ENCODE data around the gene ANGPTL1.

ANGPTL1 gene, protein sequence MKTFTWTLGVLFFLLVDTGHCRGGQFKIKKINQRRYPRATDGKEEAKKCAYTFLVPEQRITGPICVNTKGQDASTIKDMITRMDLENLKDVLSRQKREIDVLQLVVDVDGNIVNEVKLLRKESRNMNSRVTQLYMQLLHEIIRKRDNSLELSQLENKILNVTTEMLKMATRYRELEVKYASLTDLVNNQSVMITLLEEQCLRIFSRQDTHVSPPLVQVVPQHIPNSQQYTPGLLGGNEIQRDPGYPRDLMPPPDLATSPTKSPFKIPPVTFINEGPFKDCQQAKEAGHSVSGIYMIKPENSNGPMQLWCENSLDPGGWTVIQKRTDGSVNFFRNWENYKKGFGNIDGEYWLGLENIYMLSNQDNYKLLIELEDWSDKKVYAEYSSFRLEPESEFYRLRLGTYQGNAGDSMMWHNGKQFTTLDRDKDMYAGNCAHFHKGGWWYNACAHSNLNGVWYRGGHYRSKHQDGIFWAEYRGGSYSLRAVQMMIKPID

DNA sequence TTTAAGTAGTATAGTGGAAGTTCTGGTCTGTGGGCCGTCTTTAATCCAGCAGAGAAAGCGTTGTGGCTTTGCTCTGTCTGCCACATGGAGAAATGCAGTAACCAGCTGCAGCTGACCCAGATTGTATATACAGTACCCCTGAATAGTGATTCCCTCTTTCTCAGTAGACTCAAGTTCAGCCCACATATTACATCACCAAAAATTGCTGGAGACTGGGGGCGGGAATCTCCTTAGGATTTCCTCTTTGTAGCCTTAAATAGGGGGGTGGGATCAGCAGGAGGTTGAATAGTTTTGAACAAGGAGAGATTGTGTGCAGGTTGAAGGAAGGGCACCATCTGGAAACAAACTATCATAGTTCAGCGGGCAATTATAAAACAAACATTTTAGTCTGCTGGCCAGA, at the start of gene ANGPTL1:
ANGPTL1 (minus strand) TSS at position 134 of the 400 bp plus-strand sequence. CDS start 5,301 bp downstream, outside the sequence.
- DNase-seq = peak; percentile 68

DNA sequence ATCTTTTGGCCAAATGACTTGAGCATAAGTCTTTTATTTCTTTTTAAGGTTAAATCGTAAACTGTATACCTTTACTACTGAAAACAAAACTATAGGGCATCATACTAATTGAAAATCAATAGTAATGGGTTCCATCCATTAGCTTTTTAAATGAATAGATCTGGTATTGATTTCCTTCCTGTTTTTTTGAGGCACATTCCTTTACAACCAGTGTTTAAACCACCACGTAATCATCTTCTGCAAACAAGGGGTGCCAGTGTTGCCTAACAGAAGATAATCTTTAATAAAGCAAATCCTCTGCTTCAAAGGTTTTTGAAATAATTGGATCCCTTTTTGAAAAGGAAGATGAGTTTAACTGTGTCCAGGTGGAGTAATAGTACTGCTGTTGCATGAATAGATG, 48.7 kb upstream of the ANGPTL1 start:
- DNase-seq = no peak

DNA sequence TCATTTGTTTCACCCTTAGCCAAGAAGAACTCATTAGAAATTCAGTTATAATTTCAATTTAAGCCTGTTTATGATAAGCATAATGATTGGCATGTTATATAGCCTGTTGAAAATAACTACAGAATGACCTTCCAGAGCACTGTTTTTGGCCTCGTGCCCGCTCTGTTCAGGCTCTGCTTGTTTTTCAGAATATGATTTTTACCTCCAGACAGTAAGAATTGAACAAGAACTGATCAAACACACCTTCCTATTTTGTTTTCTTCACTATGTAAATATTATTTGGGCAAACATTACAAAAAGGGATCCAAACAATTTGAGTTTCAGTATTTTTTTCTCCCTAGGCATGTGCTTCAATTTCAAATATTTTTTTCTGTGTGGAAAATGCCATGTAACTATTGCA, 48.1 kb upstream of the ANGPTL1 start:
- no peak for DNase-seq

DNA sequence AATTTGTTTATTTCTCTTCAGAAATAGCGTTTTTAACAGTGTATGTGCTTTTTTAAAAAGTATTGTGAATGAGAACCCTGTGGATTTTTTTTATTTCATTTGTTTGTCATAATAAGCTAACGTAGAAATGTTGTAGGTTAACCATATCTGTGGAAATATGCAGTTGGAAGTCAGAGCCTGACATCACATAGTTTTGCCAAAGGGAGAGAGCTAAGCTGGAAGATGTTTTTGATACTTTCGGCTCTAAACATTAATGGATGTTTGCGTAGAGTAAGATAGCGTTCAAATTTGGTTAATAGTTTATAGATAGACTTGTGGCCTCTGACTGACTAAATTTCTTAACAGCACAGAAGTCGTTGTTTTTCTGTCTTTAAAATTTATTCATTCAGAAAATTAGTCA, 47.4 kb upstream of the ANGPTL1 start:
- no peak for DNase-seq

DNA sequence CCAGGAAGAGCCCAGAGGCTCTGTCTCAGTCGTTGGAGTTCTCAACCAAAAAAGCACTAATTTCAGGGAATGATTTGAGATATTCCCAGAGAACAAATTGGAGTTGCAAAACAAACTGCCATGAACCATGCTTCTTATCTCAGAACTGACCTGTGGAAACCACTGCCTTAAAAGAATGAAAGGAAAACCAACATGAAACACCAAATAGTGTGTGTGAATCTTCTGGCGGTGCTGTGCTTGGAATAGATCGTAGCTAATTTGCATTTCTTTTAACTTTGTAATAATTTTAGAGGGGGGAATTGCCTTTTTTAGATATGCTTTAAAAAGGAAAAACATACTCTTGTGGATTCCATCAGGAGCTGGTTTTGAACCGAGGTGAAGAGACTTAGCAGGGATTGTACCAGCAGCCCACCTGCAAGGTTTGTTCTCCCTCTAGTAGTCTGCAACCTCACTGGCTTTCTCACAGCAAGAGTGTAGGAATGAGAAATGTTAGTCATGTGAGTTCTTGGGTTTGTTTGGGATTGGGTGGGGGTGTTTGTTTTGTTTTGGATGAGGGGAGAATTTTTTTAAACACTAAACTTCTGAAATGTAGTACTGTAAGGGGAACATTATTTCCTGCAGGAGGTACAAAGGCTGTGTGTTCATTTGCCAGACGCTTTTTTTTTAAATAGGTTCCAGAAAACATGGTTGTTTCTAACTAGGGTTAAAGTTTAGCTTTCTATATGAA, 45.7 kb upstream of the ANGPTL1 start:
- no peak for DNase-seq

DNA sequence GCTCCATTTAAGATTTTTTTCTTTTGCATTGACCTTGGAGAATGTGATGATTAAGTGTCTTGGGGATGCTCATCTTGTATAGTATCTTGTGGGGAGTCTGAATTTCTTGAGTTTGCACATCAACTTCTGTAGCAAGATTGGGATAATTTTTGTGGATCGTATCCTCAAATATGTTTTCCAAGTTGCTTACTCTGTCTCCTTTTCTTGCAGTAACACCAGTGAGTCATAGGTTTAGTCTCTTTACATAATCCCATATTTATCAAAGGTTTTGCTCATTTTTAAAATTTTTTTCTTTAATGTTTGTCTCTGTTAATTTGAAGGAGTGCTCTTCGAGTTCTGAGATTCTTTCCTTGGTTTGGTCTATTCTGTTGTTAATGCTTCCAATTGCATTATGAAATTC, 41.7 kb upstream of the ANGPTL1 start:
- no peak for DNase-seq

DNA sequence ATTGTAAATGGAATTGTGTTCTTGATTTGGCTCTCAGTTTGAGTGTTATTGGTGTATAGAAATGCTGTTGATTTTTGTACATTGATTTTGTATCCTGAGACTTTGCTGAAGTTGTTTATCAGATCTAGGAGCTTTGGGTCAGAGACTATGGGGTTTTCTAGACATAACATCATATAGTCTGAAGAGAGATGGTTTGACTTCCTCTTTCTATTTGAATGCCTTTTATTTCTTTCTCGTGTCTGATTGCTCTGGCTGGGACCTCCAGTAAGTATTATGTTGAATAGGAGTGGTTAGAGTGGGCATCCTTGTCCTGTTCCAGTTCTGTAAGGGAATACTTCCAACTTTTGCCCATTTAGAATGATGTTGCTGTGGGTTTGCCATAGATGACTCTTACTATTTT, 39.1 kb upstream of the ANGPTL1 start:
- no peak for DNase-seq

DNA sequence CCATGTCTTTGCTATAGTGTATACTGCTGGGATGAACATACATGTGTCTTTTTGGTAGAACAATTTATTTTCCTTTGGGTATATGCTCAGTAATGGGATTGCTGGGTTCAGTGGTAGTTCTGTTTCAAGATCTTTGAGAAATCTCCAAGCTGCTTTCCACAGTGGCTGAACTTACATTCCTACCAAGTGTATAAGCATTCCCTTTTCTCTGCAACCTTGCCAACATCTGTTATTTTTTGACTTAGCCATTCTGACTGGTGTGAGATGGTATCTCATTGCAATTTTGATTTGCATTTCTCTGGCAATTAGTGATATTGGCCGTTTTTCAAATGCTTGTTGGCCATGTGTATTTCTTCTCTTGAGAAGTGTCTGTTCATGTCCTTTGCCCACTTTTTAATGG, 37.5 kb upstream of the ANGPTL1 start:
- DNase-seq = no peak

DNA sequence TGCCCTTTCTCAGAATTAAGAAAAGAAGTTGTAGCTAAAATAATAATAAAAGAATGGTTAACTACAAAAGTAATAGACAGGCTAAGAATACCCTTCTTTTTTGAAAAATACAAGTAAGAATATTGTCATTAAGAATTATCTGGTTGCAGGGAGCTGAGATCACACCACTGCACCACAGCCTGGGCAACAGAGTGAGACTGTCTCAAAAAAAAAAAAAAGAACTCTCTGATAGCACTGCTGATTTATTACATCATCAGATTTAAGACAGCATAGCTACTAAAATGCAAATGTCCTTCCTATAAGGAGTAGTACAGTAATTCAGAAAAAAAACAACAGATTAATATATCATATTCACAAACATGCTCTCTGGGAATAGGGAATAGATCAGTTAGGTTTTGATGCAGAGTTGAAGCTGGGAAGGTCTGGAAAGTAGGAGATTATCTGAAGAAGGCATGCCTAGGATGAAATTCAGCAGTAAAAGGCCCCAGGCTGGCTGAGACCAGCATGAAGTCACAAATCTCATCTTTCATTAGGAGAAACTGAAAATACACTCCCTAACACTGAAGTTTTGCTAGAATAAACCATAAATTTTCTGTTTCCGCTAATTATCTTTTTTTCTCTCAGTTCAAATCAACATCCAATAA, 30.7 kb upstream of the ANGPTL1 start:
- DNase-seq = no peak

DNA sequence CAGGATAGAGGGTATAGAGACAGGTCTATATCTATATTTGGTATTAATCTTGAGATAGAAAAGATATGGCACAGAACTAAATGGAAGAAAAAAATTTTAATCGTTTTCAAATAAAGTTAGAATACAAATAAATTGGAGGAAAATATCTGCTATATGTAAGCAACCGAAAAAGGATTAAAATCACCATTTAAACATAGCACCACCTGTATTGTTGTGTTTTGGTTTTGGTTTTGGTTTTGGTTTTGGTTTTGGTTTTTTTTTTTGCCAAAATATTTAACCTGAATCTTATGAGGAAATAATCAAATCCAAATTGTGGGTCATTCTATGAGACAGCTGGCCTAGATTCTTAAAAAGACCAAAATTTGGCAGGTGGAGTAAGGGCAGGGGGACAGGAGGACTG, 28.5 kb upstream of the ANGPTL1 start:
- no peak for DNase-seq

DNA sequence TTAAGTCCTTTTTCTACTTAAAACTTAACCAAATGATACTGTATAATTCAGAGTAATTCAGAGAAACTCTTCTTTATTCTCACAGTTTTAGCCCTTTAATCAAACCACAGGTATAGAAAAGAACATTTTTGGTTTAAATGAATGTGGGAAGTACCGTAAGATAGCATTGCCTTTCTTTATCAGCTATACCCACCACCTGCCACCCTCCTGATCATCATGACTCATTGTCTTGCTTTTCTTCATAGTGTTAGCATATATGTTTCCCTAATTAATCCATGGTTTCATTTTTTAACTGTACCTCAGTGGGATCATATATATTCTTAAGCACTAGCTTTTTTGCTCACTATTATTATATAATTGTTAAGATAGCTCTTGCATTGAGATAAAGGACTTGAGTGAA, 27.5 kb upstream of the ANGPTL1 start:
- no peak for DNase-seq

DNA sequence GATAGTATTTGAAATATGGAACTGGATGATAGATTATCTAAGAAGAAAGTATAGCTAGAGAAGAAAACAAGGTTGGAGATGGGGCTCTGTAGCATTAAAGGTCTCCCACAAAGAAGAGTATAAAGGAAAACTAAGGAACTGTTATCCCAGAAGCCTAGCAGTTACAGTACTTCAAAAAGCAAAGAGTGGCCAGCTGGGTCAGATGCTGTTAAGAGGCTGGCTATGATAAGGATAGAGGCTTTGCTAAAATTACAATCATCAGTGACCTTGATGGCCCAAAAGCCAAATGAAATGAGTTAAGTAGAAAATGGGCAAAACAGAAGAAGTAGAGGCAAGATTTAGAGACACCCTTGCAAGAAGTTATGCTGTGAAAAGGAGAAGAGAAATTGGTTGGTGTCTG, 25.1 kb upstream of the ANGPTL1 start:
- DNase-seq = no peak

DNA sequence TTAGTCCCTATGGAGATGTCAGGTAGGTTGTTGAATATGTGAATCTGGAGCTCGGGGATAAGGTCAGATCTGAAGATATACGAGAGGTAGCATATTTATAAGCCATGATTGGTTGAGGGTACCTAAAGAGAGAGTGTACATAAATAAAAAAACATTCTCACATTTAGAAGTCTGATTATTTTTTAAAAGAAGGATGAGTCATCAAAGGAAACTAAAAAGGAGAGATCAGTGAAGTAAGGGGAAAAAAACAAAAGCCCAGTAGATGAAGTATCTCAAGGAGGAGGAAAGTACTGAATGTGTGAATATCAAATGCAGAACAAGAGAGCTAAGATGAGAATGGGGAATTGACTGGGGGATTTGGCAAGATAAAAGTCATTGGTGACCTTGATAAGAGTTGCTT, 15.7 kb upstream of the ANGPTL1 start:
- no peak for DNase-seq

DNA sequence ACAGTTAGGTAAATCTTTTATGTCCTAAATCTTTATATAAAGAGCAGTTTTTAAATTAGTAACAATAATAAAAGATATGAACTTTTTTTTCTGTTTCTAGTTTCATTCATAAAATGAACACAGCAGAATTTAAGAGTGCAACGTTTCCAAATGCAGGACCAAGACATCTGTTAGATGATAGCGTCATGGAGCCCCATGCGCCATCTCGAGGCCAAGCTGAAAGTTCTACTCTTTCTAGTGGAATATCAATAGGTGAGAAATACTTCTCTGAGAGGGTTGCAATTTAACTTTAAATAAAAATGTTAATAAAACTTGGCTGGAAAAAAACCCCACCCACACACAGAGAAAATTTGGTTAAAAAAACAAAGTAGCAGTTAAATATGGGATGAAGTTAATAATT, 15.0 kb upstream of the ANGPTL1 start:
- DNase-seq = no peak

DNA sequence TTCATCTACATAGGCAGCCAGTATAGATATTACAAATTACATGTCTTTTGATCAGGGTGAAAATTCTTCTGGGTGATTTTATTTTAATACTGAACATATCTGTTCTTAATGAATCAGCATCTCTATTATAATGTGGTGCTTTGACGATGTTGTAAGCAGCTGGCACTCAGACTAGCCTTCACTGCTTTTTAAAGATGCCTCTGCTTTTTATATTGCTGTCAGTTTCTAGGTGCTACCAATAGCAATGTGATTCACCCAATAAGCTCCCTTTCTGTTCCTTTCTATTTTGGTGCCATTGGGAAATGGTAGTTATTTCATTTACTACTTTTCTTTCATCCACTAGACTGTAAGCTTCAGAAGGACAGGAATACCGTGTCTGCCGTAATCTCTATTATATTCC, 11.1 kb upstream of the ANGPTL1 start:
- no peak for DNase-seq

DNA sequence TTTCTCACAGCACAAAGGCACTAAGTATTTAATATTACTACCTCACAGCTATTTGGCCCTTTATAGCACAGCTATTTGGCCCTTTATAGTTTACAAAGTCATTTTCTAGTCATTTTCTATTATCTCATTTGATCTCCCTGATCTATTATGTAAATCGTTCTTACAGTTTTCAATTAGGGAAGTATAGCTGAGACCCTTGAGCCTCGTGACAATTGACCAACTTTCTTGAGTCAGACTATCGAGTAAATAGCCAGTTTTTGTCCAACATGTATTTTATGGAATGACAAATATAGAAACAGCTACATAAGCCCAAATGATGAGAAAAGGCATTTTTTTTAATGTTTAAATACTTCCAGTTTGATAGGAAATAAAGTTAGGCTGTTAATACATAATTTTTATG, 7.0 kb upstream of the ANGPTL1 start:
- DNase-seq = no peak

DNA sequence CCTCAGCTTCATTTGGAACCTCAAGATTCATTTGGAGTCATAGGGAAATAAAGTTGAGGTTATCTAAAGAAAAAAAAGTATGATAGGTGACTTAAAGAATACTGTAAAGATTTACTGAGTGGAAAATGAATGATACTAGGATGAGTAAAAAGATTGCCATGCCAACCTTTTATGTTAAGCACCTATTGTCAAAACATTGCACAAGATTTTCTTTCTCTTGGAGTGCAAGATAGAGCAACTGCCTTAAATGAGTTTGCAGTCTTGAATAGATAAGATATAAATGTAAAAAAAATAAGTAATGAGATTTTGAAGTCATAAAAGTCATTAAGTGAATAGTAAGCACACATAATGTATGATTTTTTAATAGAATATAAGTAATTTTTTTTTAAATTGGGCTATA, 5.1 kb upstream of the ANGPTL1 start:
- DNase-seq = no peak

DNA sequence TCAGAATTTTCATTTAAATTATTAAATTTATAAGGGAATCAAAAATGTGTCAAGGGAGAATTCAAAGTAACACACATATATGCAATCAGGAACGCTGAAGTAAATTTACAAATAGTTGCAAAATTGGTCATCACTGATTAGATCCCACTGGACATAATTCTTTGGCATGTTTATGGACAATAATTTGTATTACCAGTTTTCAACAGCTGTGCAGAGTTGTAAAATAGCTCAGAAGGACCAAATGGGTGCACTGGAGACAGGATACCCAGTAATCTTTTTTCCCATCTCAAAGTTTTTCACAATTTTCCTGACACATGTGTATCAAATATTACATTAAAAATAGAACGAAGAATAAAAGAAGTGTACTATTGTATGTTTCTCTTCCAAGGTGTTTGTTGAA, 4.1 kb upstream of the ANGPTL1 start:
- DNase-seq = no peak

DNA sequence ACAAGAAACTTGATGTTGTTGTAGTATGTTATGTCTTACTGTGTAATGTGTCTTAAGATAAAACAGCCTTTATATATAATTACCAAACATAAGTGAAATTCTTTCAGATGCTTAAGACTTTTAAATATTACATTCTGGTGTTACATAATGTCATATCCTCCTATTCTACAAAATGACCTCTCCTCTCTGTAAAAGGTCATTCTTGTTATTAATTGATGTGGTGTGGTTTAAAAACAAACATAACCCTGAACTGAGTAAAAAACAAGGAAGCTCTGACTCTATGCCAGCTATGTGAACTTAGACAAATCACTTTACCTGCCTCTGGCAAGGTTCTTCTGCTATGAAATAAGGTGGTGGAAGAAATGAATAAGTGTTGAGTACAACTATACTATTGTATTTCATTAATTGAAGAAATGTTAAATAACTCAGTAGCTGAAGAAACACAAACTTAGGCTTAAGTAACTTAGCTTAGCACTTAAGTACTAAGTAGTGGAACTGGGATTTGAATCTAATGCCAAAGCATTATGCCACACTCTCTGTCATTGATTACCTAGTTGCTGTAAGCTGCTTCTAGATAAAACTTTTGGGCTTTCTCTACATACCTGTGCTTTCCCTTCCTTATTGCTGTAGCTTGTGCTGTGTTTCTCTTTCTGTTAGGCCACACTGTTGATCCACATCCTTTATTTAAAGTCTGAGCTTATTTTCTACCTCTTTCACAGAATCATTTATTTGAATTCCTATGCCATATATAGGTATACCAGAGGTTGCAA, 859 bp upstream of the ANGPTL1 start:
- no peak for DNase-seq

DNA sequence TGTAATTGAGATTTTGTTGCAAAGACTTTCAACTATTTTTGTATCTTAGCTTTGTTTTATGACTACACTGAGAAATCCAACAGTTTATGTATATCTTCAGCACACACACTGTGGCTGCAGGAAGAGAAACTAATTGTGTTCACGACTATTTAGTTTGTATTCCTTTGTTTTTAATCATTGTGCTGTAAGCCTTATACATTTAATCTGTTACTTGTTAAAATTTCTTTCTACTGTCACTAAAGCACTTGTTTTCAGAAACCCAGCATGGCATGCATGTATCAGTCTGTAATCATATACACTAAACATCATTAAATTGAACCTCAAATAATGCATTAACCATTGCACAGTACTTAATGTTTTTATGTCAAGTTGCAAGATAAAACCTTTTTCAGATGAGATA, 656 bp downstream of the ANGPTL1 start:
- DNase-seq = no peak

DNA sequence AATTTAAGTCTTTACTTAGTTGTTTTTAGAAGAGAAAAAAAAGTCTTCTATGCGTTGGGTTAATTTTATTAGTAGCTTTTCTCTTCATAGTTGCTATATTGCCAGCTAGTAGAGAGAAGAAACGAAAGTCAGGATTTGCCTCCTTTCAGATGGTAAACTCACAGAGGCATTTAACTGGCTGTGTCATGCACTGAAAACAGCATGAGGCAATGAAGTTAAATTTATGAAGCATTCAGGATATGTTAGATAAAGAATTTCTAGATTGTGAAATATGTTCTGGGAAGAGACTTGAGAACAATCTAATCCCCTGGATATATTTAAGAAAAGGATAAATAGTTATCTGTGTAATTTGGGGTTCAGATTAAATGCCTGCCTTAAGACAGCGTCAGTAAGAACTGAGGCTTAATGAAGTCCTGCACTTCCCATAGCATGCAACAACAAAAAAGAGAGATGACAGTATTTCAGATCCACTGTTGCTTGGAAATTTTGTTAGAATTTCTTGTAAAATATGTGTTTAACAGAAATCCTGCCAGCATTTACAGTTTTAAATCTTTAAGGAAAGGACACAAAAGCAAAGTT, 1.7 kb downstream of the ANGPTL1 start:
- DNase-seq = no peak

DNA sequence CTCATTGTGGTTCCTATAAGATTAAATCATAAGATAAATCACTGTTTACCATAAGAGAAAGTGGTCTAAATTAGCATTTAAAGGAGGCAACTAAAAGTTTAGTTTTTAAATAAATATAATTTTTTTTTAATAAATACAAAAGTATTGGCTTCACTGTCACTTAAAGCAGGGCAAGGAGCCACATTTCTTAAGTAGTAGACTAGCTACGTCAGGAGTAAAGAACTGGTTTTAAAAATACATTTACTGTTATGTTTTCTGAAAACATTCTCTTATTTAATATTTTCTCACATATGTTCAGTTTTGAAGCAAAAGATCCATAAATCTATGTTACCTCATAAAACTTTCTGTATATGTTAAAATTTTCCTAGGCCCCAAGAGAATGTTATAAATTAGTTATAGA, 2.2 kb downstream of the ANGPTL1 start:
- no peak for DNase-seq

DNA sequence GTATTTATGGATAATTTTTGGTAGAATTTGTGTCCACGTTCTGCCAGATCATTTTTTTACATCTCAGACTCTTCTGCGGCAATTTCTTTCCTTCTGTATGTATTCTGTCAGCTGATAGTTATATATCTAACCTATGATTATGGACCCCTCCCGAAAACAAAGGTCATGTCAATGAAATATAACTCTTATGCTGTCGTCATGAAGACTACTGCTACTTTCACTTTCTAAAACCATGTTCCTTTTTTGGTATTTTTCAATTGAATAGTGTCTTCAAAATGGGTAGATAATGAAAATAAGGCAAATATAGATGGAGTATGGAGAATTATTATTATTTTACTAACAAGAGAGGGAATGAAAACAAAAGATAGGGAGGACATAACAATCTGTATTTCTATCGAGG, 3.2 kb downstream of the ANGPTL1 start:
- DNase-seq = no peak

Measured in islet precursor cell (in vitro differentiated cells).